ENCODE measurements around the gene NNAT. TPM values are rescaled to one million over a fixed set of nuclear protein-coding genes. Genes with fewer than 3 reads are reported as not detected.

Gene NNAT
- total and polyA plus RNA-seq, 8 donors: 2.8 to 65.2 (median 9.0) TPM

DNA sequence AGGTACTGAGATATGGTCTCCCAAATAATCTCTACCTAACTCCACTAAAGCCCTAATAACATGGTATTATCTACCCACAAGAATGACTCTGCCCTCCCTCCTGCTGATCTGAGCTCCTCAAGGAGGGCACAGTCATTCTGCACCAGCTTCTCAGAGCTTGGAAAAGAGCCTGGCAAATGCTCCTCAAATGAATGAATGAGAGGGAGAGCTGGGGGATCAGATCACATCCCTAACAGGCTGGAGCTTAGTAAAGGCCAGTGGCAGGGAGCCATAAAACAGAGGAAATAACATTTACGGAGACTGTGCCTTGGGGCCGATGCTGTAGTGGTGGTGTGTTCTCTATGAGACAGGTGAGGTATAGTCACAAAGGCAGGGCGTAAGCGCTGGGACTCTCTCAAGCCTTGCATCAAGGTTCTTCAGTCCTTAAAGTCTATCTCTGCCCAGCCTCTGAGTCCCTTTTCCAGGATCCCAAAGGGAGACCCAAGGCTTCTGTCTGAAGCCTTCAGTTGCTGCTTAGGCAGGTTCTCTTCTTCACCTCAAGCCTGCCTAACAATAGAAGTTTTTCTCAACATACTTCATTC, 7.2 kb upstream of the NNAT start:
- TF ChIP-seq EP300 (IDR thresholded peaks at IDR 0.05) (no peak), CTCF (IDR thresholded peaks at IDR 0.05) (no peak), POLR2A (IDR thresholded peaks at IDR 0.05) (no peak), POLR2AphosphoS5 (IDR thresholded peaks at IDR 0.05) (no peak)
- H3K27ac ChIP-seq: no peak overlapping the region
- DNase-seq: no peak
- H3K27me3 ChIP-seq: no peaks in the 10 kb centered on the region
- WGBS, 5 donors: 82 to 96% (median 90%) methylated on average over 4 of the region's 4 CpGs
- intact Hi-C loops (cut with DNase I; ENCODE audit: low total_unique reads): no loop called here
- peaks cover 9 to 80% (median 70%) of the 10 kb centered on the region in 4 donors for H3K36me3 ChIP-seq
- H3K4me3 ChIP-seq: no peak overlapping the region
- H3K9me3 ChIP-seq: no peaks in the 10 kb centered on the region
- H3K4me1 ChIP-seq: peaks cover 9 to 30% (median 19%) of the 10 kb centered on the region in 4 donors

DNA sequence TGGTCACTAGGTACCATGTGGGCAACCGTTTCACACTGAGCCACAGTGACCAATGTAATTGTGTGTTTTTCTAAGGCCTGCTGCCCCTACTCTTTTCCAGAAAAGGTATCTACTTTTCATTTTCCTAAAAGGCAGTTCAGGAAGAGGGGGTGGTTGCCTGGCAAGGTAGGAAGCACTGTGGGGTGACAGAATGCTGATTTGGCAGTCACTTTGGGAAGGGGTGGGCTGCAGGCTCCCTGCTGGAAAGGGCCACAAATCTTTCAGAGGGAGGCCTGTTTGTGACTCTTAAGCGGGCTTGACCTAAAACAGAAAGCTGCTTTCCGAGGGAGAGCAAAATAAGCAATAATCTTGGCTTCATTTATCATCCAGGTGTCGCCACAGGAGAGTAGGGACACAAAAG, 5.2 kb upstream of the NNAT start:
- no peak overlapping the region for H3K4me3 ChIP-seq
- WGBS, 5 donors: 83 to 90% (median 87%) methylated on average over 4 of the region's 4 CpGs
- H3K4me1 ChIP-seq: peaks cover 16 to 50% (median 31%) of the 10 kb centered on the region in 4 donors
- H3K36me3 ChIP-seq: peaks cover 9 to 78% (median 60%) of the 10 kb centered on the region in 4 donors
- H3K9me3 ChIP-seq: no peaks in the 10 kb centered on the region
- H3K27ac ChIP-seq: no peak overlapping the region
- TF ChIP-seq EP300 (IDR thresholded peaks at IDR 0.05) (no peak), CTCF (IDR thresholded peaks at IDR 0.05) (no peak), POLR2AphosphoS5 (IDR thresholded peaks at IDR 0.05) (no peak), POLR2A (IDR thresholded peaks at IDR 0.05) (no peak)
- intact Hi-C loops (cut with DNase I; ENCODE audit: low total_unique reads): no loop called here
- no peak for DNase-seq
- H3K27me3 ChIP-seq: no peaks in the 10 kb centered on the region

DNA sequence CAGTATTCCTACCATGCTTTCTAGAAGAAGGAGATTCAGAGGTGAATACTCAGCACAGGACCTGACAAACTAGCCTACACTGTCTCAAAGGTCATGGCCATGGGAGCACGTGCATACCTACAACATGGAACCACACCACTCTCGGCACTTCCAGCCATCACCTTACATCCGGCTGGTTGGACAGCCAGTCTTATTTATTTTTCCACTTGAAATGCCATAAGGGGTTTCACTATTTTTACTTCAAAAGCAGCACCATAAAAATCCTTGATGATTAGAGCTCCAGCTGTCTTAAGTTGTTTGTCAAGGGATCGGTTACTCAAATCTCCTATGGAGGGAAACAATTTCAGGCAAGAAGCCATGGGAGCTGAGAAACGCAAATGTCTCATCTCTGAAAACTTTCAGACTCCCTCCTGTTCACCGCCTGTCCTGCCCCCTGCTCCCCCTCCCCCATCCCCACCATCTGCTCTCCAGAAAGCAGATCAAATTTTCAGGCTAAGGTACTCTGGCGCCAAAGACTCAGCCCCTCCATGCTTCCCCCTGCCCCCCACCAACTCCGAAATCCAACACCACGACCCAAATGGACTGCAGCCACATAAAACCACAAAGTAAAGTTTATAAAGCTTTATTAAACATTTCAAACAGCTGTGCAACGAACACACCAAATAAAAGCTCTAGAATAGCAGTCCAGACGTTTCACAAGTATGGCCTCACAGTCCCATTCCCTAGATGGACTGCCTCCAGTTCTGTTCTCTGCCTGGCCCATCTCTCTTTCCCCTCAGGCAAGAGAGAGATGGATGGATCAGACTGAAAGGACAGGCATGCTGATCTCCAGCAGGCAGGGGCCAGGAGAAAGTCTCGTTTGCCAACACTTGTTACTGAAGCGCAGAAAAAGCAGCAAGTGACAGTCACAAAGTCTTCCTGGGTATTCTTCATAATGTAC, 4.0 kb upstream of the NNAT start:
- TF ChIP-seq POLR2A (IDR thresholded peaks at IDR 0.05) (no peak), POLR2AphosphoS5 (IDR thresholded peaks at IDR 0.05) (no peak), EP300 (IDR thresholded peaks at IDR 0.05) (no peak)
- intact Hi-C loops (cut with DNase I; ENCODE audit: low total_unique reads): no loop called here
- H3K4me1 ChIP-seq: peaks cover 16 to 62% (median 39%) of the 10 kb centered on the region in 4 donors
- peak overlapping the region in 4 of 5 donors; percentile 7 to 83 (median 27) for H3K27ac ChIP-seq
- H3K36me3 ChIP-seq: peaks cover 9 to 73% (median 50%) of the 10 kb centered on the region in 4 donors
- WGBS, 5 donors: 55 to 61% (median 59%) methylated on average over 13 of the region's 13 CpGs
- no peaks in the 10 kb centered on the region for H3K9me3 ChIP-seq
- peak; percentile 23 to 58 for DNase-seq
- no peak overlapping the region for H3K4me3 ChIP-seq
- no peaks in the 10 kb centered on the region for H3K27me3 ChIP-seq

DNA sequence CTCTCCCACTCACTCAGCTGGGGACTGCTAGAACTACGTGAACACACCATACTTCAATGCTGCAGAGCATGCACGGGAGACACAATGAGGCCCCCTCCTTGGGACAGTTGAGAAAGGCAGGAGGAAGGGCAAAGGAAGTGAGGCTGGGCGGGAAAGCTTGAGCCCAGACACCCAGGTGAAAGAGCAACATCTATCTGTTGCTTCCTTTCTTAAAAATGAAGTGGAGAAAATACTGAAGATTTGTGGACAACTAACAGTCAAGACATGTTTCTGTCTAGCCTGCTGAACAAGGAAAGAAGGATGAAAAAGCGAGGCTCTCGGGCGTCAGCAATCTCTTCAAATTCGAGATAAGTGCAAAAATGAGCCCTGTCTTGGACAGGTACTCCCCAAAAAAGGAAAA, 3.0 kb upstream of the NNAT start:
- peak in 1 of 2 donors; percentile 17 for DNase-seq
- H3K27me3 ChIP-seq: no peaks in the 10 kb centered on the region
- TF ChIP-seq POLR2AphosphoS5 (IDR thresholded peaks at IDR 0.05) (no peak), EP300 (IDR thresholded peaks at IDR 0.05) (no peak), CTCF (IDR thresholded peaks at IDR 0.05) (no peak), POLR2A (IDR thresholded peaks at IDR 0.05) (no peak)
- intact Hi-C loops (cut with DNase I; ENCODE audit: low total_unique reads): no loop called here
- peak overlapping the region in 4 of 5 donors; percentile 24 to 83 (median 32) for H3K27ac ChIP-seq
- H3K9me3 ChIP-seq: no peaks in the 10 kb centered on the region
- no peak overlapping the region for H3K4me3 ChIP-seq
- peaks cover 9 to 73% (median 48%) of the 10 kb centered on the region in 4 donors for H3K36me3 ChIP-seq
- H3K4me1 ChIP-seq: peaks cover 21 to 72% (median 48%) of the 10 kb centered on the region in 4 donors
- WGBS, 5 donors: 89 to 95% (median 91%) methylated on average over 7 of the region's 7 CpGs

Measured in stomach (tissue), 9 donors.